ENCODE data around the gene EPB42. TPM values are rescaled to one million over a fixed set of nuclear protein-coding genes. Genes with fewer than 3 reads are reported as not detected.
"Not testable (repeated sequence)": the region's sequence is repeated elsewhere in the genome, so short reads cannot be mapped to it uniquely, and the experiment has no call there.

Gene EPB42
- total RNA-seq, 1 donor from 2014 or later = not detected

GRCh38 chr15:43204016-43204901 is 16.6 kb downstream of the EPB42 start:
- H3K9me3 ChIP-seq = no peaks in the 10 kb centered on the region
- peak in 2 of 3 experiments; percentile 33 to 52 for TF ChIP-seq CTCF (IDR thresholded peaks at IDR 0.05)
- H3K27ac ChIP-seq = no peak overlapping the region
- H3K4me3 ChIP-seq = no peak overlapping the region
- DNase-seq (ENCODE audit: low spot score in 2 of 2) = no peak
- intact Hi-C loops (cut with DNase I) = no loop called here
- no peaks in the 10 kb centered on the region for H3K27me3 ChIP-seq
- H3K4me1 ChIP-seq = no peaks in the 10 kb centered on the region
- H3K36me3 ChIP-seq = no peaks in the 10 kb centered on the region

- Histone ChIP-seq H3K27ac (no peak overlapping the region), H3K4me1 (no peaks in the 10 kb centered on the region), H3K27me3 (no peaks in the 10 kb centered on the region), H3K4me3 (no peak overlapping the region), H3K9me3 (no peaks in the 10 kb centered on the region), H3K36me3 (peaks cover 21 to 25% of the 10 kb centered on the region in 2 donors)
- intact Hi-C loops (cut with DNase I) = no loop called here
- no peak for DNase-seq (ENCODE audit: low spot score in 2 of 2)
- TF ChIP-seq CTCF (IDR thresholded peaks at IDR 0.05) = no peak
Measured at GRCh38 chr15:43199945-43200488, 20.8 kb downstream of the EPB42 start.

GRCh38 chr15:43198992-43199391 is 21.8 kb downstream of the EPB42 start:
- no peak for TF ChIP-seq CTCF (IDR thresholded peaks at IDR 0.05)
- Histone ChIP-seq H3K4me1 (no peaks in the 10 kb centered on the region), H3K27ac (no peak overlapping the region), H3K36me3 (peaks cover 28 to 33% of the 10 kb centered on the region in 2 donors), H3K4me3 (no peak overlapping the region), H3K9me3 (no peaks in the 10 kb centered on the region), H3K27me3 (no peaks in the 10 kb centered on the region)
- intact Hi-C loops (cut with DNase I) = no loop called here
- no peak for DNase-seq (ENCODE audit: low spot score in 2 of 2)

- H3K36me3 ChIP-seq = peaks cover 31 to 34% of the 10 kb centered on the region in 2 donors
- H3K27me3 ChIP-seq; H3K4me3 ChIP-seq; H3K27ac ChIP-seq; H3K9me3 ChIP-seq; DNase-seq (ENCODE audit: low spot score in 2 of 2); H3K4me1 ChIP-seq; intact Hi-C loops (cut with DNase I): not testable (repeated sequence)
Measured at GRCh38 chr15:43198556-43198955, 22.3 kb downstream of the EPB42 start.

- H3K27me3 ChIP-seq; intact Hi-C loops (cut with DNase I); H3K9me3 ChIP-seq; H3K27ac ChIP-seq; DNase-seq (ENCODE audit: low spot score in 2 of 2); H3K4me1 ChIP-seq; H3K4me3 ChIP-seq: not testable (repeated sequence)
- peaks cover 38 to 42% of the 10 kb centered on the region in 2 donors for H3K36me3 ChIP-seq
Measured at GRCh38 chr15:43197773-43198172, 23.0 kb downstream of the EPB42 start.

- intact Hi-C loops (cut with DNase I) = no loop called here
- no peak for TF ChIP-seq CTCF (IDR thresholded peaks at IDR 0.05)
- H3K4me3 ChIP-seq = no peak overlapping the region
- no peaks in the 10 kb centered on the region for H3K4me1 ChIP-seq
- no peaks in the 10 kb centered on the region for H3K9me3 ChIP-seq
- H3K36me3 ChIP-seq = peaks cover 45 to 50% of the 10 kb centered on the region in 2 donors
- no peak overlapping the region for H3K27ac ChIP-seq
- H3K27me3 ChIP-seq = no peaks in the 10 kb centered on the region
- DNase-seq (ENCODE audit: low spot score in 2 of 2) = no peak
Measured at GRCh38 chr15:43196760-43197548, 23.9 kb downstream of the EPB42 start.

Measured in ascending aorta (tissue), 2 donors.